Vagina (tissue), 2 donors: ENCODE data around the gene ENPP6. TPM values are rescaled to one million over a fixed set of nuclear protein-coding genes. Genes with fewer than 3 reads are reported as not detected.

ENCODE experiments used
- DNase-seq, 2 donors: peaks; one replicate each; pipeline ENCODE4 v3.0.0-alpha.2; 2017; ENCODE audit errors: extremely low spot score in 2 of 2
- H3K27ac ChIP-seq: fragments of 200-600 bp; sonication (generic); one replicate; pipeline ENCODE4 v1.5.1; 2019
- H3K27me3 ChIP-seq: fragments of 200-600 bp; sonication (generic); one replicate; pipeline ENCODE4 v1.5.1; 2019
- H3K36me3 ChIP-seq, 2 donors: fragments of 200-600 bp; sonication (generic); one replicate each; pipeline ENCODE4 v1.5.1; 2017 to 2019
- H3K4me1 ChIP-seq: fragments of 200-600 bp; sonication (generic); one replicate; pipeline ENCODE4 v1.5.1; 2019
- H3K4me3 ChIP-seq, 2 donors: fragments of 200-600 bp; sonication (generic); 1 replicate in 1 of 2; 2 replicates in 1 of 2; pipeline ENCODE4 v1.5.1; 2016 to 2019
- H3K9me3 ChIP-seq: fragments of 200-600 bp; sonication (generic); one replicate; pipeline ENCODE4 v1.5.1; 2019
- POLR2A ChIP-seq, 2 donors: fragments of 450-650 bp; IDR thresholded peaks; one replicate each; pipeline ENCODE4 v1.6.1; 2017; ENCODE audit warnings: antibody characterized with exemption in 2 of 2, mild to moderate bottlenecking in 2 of 2, moderate library complexity in 2 of 2
- POLR2AphosphoS5 ChIP-seq, 2 donors: sonication (generic); formaldehyde crosslinking; IDR thresholded peaks; one replicate each; pipeline ENCODE4 v1.9.0; 2017; ENCODE audit warnings: antibody characterized with exemption in 2 of 2, mild to moderate bottlenecking in 2 of 2, low read depth in 1 of 2; ENCODE audit not compliant: insufficient read depth in 1 of 2
- intact Hi-C: fragments of 100-400 bp; cut with DNase I; formaldehyde crosslinking; loops from one replicate; pipeline ENCODE4 v1.15.1; 2023
- total RNA-seq: library from RNA; depleted of rRNA; stranded (reverse); fragments of >200 nt; gene quantifications from one replicate; pipeline ENCODE4 v1.2.3, GENCODE V29; 2016
- TF ChIP-seq, protein P1 (sequence below), 3 experiments: fragments of 450-650 bp in 2 of 3; fragments of 200-600 bp in 1 of 3; sonication (generic) in 1 of 3; IDR thresholded peaks; one replicate each; pipeline ENCODE4 v1.5.1; 2017 to 2019; ENCODE audit warnings: antibody characterized with exemption in 3 of 3, mild to moderate bottlenecking in 2 of 3, moderate library complexity in 2 of 3

The ENPP6 gene
- total RNA-seq, 1 donor from 2014 or later: 0.98 TPM

DNA sequence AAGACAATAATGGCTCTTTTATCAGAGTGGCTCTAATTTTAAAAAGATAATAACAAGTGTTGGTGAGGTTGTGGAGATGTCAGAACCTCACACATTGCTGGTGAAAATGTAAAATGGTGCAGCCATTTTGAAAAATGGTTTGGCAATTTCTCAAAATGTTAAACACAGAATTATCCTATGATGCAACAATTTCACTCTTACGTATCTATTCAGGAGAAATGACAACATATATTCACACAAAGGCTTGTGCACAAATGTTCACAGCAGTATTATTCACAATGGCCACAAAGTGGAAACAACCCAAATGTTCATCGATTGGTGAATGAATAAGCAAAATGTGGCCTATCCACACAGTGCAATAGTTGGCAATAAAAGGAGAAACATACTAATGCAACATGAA lies 24.7 kb downstream of the ENPP6 start:
- intact Hi-C loops: no loop called here
- DNase-seq: no peak
- TF ChIP-seq POLR2A (IDR thresholded peaks at IDR 0.05) (no peak), POLR2AphosphoS5 (IDR thresholded peaks at IDR 0.05; ENCODE audit: insufficient read depth in 1 of 2, low read depth in 1 of 2) (no peak)
- TF ChIP-seq, protein P1, sequence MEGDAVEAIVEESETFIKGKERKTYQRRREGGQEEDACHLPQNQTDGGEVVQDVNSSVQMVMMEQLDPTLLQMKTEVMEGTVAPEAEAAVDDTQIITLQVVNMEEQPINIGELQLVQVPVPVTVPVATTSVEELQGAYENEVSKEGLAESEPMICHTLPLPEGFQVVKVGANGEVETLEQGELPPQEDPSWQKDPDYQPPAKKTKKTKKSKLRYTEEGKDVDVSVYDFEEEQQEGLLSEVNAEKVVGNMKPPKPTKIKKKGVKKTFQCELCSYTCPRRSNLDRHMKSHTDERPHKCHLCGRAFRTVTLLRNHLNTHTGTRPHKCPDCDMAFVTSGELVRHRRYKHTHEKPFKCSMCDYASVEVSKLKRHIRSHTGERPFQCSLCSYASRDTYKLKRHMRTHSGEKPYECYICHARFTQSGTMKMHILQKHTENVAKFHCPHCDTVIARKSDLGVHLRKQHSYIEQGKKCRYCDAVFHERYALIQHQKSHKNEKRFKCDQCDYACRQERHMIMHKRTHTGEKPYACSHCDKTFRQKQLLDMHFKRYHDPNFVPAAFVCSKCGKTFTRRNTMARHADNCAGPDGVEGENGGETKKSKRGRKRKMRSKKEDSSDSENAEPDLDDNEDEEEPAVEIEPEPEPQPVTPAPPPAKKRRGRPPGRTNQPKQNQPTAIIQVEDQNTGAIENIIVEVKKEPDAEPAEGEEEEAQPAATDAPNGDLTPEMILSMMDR (IDR thresholded peaks at IDR 0.05): no peak
- no peaks in the 10 kb centered on the region for H3K9me3 ChIP-seq
- no peak overlapping the region for H3K27ac ChIP-seq
- no peaks in the 10 kb centered on the region for H3K36me3 ChIP-seq
- no peak overlapping the region for H3K4me3 ChIP-seq
- no peaks in the 10 kb centered on the region for H3K27me3 ChIP-seq
- H3K4me1 ChIP-seq: peaks cover 8% of the 10 kb centered on the region

DNA sequence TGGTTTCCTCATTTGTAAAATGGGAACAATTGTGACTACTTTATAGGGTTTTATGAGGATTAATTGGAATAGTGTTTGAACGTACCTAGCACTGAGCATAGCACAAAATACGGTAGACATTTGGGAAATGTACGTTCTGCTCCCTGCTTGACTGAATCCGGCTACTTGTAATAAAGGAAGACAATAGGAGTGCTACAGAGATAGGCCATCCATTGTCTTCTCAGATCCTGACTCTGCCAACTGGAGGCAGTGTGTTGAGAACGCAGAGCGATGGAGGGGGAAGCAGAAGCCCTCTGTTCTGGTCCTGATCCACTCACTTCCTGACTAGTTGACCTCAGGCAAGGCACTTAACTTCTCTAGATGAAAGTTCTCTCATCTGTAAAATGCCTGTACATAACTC lies 26.4 kb downstream of the ENPP6 start:
- no peak for TF ChIP-seq POLR2A (IDR thresholded peaks at IDR 0.05)
- TF ChIP-seq, protein P1 (IDR thresholded peaks at IDR 0.05): no peak
- no peak for TF ChIP-seq POLR2AphosphoS5 (IDR thresholded peaks at IDR 0.05; ENCODE audit: insufficient read depth in 1 of 2, low read depth in 1 of 2)

DNA sequence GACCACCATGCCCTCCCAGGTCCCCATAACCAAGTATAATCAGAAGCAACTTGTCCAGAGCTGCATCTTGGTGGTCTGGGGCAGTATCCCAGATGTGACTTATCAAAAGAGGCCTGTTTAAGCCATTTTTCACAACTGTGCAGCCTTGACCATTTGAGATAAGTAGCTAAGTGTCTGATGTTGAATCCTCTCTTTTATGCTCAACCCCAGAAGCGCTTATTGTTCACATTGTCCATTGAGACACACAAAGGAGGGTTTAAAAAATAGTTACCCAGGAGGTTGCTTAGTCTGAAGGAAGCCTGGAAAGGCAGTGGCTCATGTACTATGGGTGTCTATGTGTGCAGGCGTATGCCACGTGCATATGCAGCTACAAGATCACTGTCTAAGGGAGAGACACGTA lies 27.0 kb downstream of the ENPP6 start:
- no peaks in the 10 kb centered on the region for H3K9me3 ChIP-seq
- no peak for DNase-seq
- no peak overlapping the region for H3K4me3 ChIP-seq
- no peaks in the 10 kb centered on the region for H3K36me3 ChIP-seq
- H3K27ac ChIP-seq: no peak overlapping the region
- H3K27me3 ChIP-seq: no peaks in the 10 kb centered on the region
- no peaks in the 10 kb centered on the region for H3K4me1 ChIP-seq
- intact Hi-C loops: no loop called here
- TF ChIP-seq POLR2AphosphoS5 (IDR thresholded peaks at IDR 0.05; ENCODE audit: insufficient read depth in 1 of 2, low read depth in 1 of 2) (no peak), POLR2A (IDR thresholded peaks at IDR 0.05) (no peak)
- TF ChIP-seq, protein P1 (IDR thresholded peaks at IDR 0.05): no peak

More for the DNA sequence above, 26.4 kb downstream of the ENPP6 start:
- Histone ChIP-seq H3K9me3 (no peaks in the 10 kb centered on the region), H3K27me3 (no peaks in the 10 kb centered on the region), H3K4me1 (no peaks in the 10 kb centered on the region), H3K36me3 (no peaks in the 10 kb centered on the region), H3K27ac (no peak overlapping the region), H3K4me3 (no peak overlapping the region)
- intact Hi-C loops: no loop called here
- DNase-seq: no peak

DNA sequence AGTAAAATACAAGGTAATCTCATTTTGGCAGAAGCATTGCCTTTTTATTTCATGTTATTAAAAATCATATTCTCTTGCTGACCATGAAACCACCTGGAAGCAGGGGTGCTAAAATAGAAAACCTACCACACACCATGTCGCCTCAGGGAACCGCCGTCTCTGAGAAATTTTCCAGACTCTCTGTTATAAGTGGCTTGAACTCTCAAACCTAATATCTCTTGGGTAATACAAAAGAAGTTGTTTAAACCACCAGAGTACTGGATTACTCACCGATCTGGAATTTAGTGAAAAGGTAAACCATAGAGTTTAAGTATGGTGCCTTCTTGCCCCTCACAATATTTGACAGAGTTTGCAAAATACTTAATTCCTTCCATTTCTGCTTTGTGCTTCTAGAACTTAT lies 27.7 kb downstream of the ENPP6 start:
- intact Hi-C loops: no loop called here
- no peak for DNase-seq
- TF ChIP-seq, protein P1 (IDR thresholded peaks at IDR 0.05): no peak
- TF ChIP-seq POLR2AphosphoS5 (IDR thresholded peaks at IDR 0.05; ENCODE audit: insufficient read depth in 1 of 2, low read depth in 1 of 2) (no peak), POLR2A (IDR thresholded peaks at IDR 0.05) (no peak)

DNA sequence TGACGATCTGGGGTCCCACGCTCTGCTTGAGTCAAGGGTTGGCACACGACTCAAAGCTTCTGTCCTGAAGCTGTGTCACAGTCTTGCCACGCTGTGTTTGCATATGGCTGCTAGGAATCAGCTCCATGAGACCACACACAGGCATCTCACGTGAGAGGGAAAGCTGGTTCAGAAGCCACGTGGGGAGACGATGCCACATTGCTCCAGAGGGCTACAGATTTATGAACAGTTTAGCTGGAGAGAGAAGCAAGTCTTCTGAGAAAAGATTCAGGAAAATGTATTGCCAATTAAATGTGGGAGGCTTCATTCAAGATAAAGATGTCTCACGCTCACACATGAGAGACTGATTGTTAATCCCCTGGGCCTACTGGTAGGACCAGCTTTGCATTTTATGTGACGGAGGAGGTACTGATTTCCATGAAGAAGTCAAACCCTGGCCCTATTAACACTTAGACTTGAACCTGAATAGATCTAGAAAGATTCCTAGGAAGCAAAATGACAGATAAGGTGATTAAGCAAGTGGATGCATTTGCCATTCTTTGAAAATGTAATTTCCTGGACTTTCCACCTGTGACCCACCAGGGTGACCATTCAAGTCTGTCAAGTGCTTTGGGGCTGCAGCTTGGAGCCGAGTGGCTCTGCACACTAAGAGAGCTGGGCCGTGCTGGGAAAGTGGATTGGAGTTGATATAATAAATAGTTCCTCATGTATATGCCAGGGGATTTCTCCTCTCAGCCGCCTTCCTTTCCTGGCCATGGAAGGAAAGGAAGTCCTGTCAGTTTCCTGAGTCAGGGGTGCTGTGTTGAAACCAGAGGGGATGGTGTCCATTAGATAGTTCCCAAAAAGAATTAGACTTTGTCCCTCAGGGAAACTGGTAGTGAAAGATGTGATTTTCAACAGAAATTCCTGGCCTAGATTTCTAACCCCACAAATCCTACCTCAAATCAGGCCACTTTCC lies 29.0 kb downstream of the ENPP6 start:
- Histone ChIP-seq H3K27ac (no peak overlapping the region), H3K9me3 (no peaks in the 10 kb centered on the region), H3K4me3 (no peak overlapping the region), H3K36me3 (no peaks in the 10 kb centered on the region), H3K4me1 (no peaks in the 10 kb centered on the region), H3K27me3 (no peaks in the 10 kb centered on the region)
- DNase-seq: no peak
- intact Hi-C loops: no loop called here
- TF ChIP-seq, protein P1 (IDR thresholded peaks at IDR 0.05): no peak
- TF ChIP-seq POLR2AphosphoS5 (IDR thresholded peaks at IDR 0.05; ENCODE audit: insufficient read depth in 1 of 2, low read depth in 1 of 2) (no peak), POLR2A (IDR thresholded peaks at IDR 0.05) (no peak)

More for the DNA sequence above, 27.7 kb downstream of the ENPP6 start:
- Histone ChIP-seq H3K27ac (no peak overlapping the region), H3K27me3 (no peaks in the 10 kb centered on the region), H3K9me3 (no peaks in the 10 kb centered on the region), H3K4me1 (no peaks in the 10 kb centered on the region), H3K36me3 (no peaks in the 10 kb centered on the region), H3K4me3 (no peak overlapping the region)
